ENCODE data around the gene CCNQ.

DNA sequence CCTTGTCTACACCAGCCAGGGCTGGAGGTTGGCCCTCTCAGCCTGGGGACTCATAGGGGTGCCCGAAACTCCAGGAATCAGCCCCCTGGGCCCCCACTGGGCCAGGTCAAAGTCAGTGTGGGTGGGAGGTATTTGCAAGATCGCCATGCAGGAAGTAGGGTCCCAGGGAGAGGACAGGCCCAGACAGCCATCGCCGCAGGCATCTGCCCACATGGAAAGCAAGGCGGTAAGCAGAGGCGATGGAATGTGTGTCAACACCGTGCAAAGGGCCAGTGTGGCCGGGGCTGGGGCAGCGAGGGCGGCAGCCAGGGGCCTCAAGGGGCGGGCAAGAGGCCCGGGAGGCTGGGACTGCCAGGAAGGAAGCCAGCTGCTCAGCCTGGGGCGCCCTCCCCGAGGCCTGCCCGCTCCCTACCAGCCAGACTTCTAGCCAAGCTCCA lies 28.8 kb upstream of the CCNQ start:
- TF ChIP-seq, protein P1, sequence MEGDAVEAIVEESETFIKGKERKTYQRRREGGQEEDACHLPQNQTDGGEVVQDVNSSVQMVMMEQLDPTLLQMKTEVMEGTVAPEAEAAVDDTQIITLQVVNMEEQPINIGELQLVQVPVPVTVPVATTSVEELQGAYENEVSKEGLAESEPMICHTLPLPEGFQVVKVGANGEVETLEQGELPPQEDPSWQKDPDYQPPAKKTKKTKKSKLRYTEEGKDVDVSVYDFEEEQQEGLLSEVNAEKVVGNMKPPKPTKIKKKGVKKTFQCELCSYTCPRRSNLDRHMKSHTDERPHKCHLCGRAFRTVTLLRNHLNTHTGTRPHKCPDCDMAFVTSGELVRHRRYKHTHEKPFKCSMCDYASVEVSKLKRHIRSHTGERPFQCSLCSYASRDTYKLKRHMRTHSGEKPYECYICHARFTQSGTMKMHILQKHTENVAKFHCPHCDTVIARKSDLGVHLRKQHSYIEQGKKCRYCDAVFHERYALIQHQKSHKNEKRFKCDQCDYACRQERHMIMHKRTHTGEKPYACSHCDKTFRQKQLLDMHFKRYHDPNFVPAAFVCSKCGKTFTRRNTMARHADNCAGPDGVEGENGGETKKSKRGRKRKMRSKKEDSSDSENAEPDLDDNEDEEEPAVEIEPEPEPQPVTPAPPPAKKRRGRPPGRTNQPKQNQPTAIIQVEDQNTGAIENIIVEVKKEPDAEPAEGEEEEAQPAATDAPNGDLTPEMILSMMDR (IDR thresholded peaks at IDR 0.05): no peak
- no peak for TF ChIP-seq POLR2A (IDR thresholded peaks at IDR 0.05)
- TF ChIP-seq POLR2AphosphoS5 (IDR thresholded peaks at IDR 0.05): no peak
